Kidney epithelial cell (primary cell): Measurements from ENCODE around the gene PQBP1. TPM values are rescaled to one million over a fixed set of nuclear protein-coding genes. Genes with fewer than 3 reads are reported as not detected.

Experiments
- DNase-seq: peaks from one replicate; pipeline ENCODE4 v3.0.0-alpha.2; 2010; ENCODE audit warnings: low read depth
- H3K27me3 ChIP-seq: 2 replicates; pipeline ENCODE4 v1.6.0; 2011; ENCODE audit warnings: low read length; ENCODE audit not compliant: control insufficient read depth, insufficient read depth
- H3K36me3 ChIP-seq: 2 replicates; pipeline ENCODE4 v1.5.1; 2011; ENCODE audit warnings: low read length; ENCODE audit not compliant: control insufficient read depth, insufficient read depth
- H3K4me3 ChIP-seq: 2 replicates; pipeline ENCODE4 v1.5.1; 2011; ENCODE audit warnings: low read depth, mild to moderate bottlenecking, control low read depth, low read length
- total RNA-seq: library from RNA; depleted of rRNA; stranded (reverse); fragments of >200 nt; gene quantifications from 2 replicates; pipeline ENCODE4 v1.2.3, GENCODE V29; 2015
- TF ChIP-seq, protein P1 (sequence below): IDR thresholded peaks from 2 replicates; pipeline ENCODE4 v1.5.1; 2011; ENCODE audit warnings: mild to moderate bottlenecking, moderate library complexity, low read length, control low read depth, inconsistent platforms; ENCODE audit not compliant: insufficient read depth, poor library complexity, severe bottlenecking

Gene PQBP1
- total RNA-seq, 1 donor from 2014 or later: 73.2 TPM

DNA sequence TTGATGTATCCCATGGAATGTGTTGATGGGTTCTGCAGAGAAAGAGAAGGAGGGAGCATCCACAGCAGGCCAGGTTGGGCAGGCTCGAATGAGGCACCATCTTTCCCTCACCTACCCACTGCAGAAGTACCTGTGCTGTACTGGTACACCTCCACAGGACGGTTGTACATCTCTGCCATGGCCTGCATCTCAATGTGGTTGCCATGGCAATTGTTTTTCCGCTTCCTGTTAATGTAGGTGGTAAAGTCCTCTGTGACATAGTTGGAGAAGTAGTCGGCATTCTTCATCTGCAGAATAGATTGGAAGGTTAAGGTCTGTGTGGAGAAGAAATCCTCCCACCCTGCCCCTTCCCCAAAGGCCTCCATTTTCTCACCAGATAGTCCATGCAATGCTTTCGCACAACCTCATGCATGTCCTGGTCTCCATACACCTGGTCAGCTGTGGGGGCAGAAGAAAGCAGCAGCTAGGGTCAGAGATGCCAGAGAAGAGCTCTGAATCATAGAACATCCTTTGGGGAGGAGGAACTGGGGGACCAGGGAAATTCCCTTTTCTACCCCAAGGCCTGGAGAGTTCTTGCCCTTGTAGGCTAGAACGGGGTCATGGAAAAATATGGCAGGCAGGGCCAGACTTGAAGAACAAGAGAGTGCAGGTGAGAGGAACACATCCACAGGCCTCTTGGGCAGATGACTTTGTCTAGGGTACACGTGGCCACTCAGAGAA, 37.0 kb downstream of the PQBP1 start:
- Histone ChIP-seq H3K27me3 (no peaks in the 10 kb centered on the region), H3K4me3 (no peak overlapping the region), H3K36me3 (no peaks in the 10 kb centered on the region)
- TF ChIP-seq, protein P1, sequence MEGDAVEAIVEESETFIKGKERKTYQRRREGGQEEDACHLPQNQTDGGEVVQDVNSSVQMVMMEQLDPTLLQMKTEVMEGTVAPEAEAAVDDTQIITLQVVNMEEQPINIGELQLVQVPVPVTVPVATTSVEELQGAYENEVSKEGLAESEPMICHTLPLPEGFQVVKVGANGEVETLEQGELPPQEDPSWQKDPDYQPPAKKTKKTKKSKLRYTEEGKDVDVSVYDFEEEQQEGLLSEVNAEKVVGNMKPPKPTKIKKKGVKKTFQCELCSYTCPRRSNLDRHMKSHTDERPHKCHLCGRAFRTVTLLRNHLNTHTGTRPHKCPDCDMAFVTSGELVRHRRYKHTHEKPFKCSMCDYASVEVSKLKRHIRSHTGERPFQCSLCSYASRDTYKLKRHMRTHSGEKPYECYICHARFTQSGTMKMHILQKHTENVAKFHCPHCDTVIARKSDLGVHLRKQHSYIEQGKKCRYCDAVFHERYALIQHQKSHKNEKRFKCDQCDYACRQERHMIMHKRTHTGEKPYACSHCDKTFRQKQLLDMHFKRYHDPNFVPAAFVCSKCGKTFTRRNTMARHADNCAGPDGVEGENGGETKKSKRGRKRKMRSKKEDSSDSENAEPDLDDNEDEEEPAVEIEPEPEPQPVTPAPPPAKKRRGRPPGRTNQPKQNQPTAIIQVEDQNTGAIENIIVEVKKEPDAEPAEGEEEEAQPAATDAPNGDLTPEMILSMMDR: no peak
- DNase-seq: no peak

DNA sequence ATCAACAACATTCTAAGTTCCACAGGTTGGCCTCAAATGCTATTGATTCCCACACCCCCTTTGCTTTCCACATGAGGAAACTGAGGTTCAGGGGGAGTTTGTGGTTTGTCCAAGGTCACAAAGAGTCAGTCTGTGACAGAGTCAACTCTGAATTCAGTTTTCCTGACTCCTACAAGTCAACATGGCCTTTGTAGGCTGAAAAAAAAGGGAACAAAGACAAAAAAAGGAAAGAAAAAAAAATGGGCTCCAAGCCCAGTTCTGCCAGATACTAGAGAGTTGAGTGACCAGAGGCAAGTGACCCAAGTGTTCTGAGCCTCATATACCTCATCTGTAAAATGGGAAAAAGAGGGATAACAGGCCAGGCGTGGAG, 37.6 kb downstream of the PQBP1 start:
- no peak for DNase-seq
- H3K36me3 ChIP-seq: no peaks in the 10 kb centered on the region
- no peak overlapping the region for H3K4me3 ChIP-seq
- H3K27me3 ChIP-seq: no peaks in the 10 kb centered on the region
- TF ChIP-seq, protein P1: no peak

DNA sequence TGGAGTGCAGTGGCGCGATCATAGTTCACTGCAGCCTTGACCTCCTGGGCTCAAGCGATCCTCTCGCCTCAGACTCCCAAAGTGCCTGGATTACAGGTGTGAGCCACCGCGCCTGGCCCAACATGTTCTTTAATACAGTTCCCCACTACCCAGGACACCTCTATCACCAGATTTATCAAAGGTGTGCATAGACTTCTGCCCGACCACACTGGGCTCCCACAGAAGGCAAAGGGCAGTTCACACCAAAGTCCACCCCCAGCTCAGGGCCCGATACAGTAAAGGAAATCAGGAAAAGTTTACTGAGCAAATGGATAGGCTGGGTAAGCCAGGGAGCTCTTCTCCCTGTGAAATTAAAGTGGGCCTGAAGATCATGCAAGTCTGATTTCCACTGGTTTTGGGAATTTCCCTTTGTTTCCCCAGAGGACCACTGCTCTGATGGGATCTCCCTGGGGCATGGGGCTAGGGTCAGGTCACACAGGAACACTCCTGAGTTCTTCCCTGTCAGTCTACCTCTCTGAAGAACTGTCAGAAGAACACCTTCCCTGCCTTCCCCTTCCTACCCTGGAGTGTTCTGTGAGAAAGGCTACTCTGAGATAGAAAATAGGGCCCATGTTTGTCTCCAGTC, 38.8 kb downstream of the PQBP1 start:
- Histone ChIP-seq H3K4me3 (no peak overlapping the region), H3K36me3 (no peaks in the 10 kb centered on the region), H3K27me3 (no peaks in the 10 kb centered on the region)
- DNase-seq: no peak
- TF ChIP-seq, protein P1: no peak

DNA sequence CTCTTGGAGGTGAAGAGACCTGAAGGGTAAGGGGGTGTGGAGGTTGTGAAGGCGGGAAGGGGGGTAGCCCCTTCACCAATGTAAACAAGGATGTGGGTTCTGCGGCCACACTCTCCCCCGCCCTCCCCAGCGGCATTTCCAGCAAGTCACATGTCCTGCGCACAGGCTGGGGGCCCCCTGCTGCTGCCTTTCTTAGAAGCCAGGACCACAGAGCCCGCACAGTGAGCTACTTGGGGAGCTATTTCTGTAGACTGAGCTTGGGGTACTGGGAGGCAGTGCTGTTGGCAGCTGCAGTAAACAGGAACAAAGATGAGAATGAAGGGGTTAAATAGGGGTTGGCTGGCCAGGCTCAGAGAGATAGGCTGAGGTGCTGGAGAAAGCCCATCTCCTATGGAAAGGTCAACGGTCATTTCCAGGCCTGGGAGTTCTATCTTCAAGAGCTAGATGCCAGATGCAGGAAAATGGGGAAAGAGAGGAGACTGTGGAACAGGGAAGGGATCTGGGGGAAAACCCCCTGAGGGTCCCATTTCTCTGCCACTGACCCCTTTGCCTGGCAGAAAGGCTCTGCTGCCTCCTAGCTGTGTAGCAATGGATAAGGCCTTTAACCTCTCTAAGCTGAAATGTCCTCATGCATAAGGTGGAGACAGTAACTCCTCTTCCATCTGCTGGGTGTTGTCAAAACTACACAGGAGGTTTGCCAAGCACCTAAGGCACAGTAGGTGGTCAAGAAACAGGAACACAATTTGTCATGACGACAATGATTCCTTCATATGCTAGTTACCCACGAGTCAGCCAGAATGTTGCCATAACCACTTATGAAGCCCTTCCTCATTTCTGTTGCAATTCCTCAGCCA, 39.6 kb downstream of the PQBP1 start:
- H3K36me3 ChIP-seq: no peaks in the 10 kb centered on the region
- no peak for DNase-seq
- H3K4me3 ChIP-seq: no peak overlapping the region
- TF ChIP-seq, protein P1: no peak
- no peaks in the 10 kb centered on the region for H3K27me3 ChIP-seq

DNA sequence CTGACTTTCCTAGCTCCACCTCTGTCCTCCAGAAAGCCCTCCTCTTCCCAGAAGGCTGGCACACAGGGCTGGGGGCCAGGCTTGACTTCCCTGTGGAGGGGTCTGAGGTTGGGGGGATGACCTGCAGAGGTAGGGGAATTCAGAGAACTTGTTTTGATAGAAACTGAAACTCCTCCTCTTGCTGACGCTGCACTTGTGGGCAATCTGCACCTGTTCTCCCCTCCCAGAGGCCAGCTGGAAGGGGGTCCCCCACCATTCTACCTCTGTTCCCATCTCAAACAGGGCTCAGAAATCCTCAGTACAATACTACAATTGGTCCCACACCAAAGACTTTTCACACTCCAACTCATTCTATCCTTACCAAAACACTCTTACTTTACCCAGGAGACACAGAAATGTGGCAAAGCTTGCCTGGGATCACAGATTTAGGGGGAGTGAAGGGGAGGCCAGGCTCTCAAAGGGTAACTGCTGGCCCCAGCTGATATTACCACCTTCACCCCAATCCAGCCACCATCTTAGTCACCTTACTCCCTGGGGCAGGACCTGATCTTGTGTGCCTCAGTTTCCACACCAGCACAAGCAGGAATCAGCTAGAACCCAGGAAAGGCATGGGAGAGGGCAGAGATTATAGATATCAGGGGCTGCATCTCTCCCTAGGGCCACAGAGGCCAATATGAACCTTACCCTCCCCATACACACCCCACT, 41.1 kb downstream of the PQBP1 start:
- DNase-seq: no peak
- Histone ChIP-seq H3K36me3 (no peaks in the 10 kb centered on the region), H3K27me3 (no peaks in the 10 kb centered on the region), H3K4me3 (no peak overlapping the region)
- TF ChIP-seq, protein P1: no peak
